Fibroblast of skin of back (primary cell): ENCODE results near the gene AGPAT4.

ENCODE experiments used
- DNase-seq: peaks from one replicate; pipeline ENCODE4 v3.0.0-alpha.2; 2013

Gene AGPAT4

GRCh38 chr6:161281092-161281491 is 7.2 kb upstream of the AGPAT4 start:
- no peak for DNase-seq

DNA sequence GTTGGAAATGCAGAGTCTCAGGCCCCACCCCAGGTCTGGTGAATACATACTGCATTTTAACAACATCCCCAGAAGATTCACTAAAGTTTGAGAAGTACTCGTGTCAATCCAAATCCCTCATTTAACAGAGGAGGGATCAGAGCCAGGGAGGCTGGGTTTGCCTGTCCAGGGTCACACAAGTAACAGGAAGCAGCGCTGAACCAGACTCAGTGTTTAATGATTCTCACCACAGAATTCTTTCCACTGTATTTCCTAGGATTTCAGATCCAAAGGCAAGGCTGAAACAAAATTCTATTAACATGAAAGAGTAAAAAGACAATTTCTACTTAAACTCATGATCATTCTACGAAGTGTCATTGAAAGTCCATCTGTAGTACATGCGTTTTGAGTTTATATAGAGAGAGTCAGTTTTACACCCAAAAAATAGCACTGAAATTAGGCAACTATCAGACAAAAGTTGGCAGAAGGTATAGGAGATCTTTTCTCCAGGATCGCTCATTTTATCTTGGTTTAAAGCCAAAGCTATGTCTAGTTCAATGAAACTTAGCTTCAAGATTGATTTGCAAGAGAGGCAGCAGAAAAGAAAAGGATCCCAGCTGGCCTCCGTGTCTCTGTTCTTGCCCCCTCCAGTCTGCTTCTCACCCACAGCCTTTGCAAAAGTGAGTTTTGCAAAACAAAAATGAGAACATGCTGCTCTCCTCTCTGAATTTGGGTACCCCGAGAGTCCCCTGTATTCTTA is 6.0 kb upstream of the AGPAT4 start:
- DNase-seq: no peak

GRCh38 chr6:161276605-161277155 is 2.8 kb upstream of the AGPAT4 start:
- no peak for DNase-seq

DNA sequence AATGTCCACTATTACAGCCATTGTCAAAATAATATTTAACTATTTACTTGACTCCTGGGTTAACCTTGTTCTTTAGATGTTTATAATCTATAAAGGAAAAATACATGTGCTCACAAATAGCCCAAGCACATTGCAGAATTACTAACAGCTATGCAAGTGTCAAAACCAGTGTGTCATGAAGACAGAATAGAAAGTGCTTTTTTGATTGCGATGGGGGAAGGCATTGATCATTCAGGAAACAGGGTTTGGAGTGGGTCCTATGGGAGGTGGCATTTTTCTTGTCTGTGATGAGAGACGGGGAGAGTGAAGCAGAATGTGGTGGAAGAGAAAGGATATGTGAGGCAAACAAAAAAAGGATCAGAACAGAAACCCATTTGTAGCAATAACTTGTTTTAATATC is 1.0 kb upstream of the AGPAT4 start:
- DNase-seq: no peak

- no peak for DNase-seq
Observed at GRCh38 chr6:161274488-161274858, 612 bp upstream of the AGPAT4 start.

DNA sequence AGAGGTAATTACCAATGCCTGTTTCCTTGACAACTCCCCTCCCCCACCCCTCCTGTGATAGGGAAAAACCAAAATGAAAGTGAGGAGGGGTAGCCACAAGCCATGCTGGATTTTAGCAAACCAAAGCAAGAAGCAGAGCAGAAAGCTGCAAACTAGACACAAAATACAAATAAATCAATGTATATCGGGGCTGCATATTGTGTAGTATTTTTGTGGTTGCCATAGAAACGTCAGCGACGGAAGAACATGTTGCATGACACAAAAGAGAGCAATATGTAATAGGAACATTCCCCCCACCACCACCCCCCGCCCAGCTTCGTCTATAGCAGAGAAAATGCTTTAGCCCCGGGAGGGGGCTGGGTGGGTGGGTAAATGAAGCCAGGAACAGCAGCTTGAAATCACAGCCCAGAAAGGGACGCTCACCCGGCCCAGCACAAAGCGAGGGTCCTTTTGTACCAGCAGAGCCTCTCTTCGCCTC is 548 bp downstream of the AGPAT4 start:
- DNase-seq: peak; percentile 36

DNA sequence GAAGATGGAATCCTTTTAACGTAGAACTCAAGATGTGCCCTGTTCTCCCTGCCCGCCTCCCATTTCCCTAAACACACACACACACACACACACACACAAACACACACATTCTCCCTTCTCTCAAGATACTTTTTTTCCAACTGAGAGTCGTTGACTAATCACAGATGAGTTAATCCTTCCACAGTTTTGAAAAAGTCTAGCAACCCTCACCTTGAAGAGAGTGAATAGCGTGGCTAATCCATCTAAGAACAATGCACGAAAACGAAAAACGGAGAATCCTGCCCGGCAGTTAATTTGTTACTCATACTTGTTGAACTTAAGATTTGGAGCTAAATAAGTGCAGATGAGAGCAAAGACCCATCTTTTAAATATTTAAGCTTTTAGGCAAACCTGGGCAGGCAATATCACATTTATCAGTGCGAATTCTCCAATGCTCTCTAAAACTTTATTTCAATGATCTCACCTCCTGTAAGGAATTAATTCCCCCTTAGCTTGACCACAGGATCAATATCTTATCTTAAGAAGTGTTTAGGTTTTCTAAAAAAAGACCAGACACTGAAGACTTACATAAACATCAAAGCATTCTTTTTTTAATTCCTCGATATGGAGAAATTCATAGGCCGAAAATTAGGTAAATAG is 1.1 kb downstream of the AGPAT4 start:
- peak; percentile 10 for DNase-seq

GRCh38 chr6:161271343-161272030 is 2.4 kb downstream of the AGPAT4 start:
- DNase-seq: no peak

GRCh38 chr6:161270116-161270515 is 3.7 kb downstream of the AGPAT4 start:
- no peak for DNase-seq

- no peak for DNase-seq
Observed at GRCh38 chr6:161269310-161269709, 4.6 kb downstream of the AGPAT4 start.

- DNase-seq: no peak
Observed at GRCh38 chr6:161268531-161269210, 5.2 kb downstream of the AGPAT4 start.

- DNase-seq: no peak
Observed at GRCh38 chr6:161266513-161267230, 7.2 kb downstream of the AGPAT4 start.

DNA sequence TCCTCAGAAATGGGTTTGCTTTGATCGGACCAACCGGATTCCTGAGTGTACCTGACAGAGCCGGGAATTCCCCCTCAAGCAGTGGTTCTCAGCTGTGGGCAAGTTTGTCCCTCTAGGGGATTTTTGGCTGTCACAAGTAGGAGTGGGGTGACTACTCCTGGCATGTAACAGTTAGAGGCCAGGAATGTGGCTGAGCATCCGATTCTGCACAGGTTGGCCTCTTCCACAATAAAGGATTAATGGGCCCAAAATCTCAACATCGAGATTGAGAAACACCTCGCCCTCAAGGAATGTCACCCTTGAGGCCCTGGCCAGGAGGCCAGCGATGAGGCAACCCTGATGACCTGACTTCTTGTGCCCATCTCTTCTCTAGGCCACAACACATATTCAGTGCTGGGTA is 7.9 kb downstream of the AGPAT4 start:
- no peak for DNase-seq

- no peak for DNase-seq
Observed at GRCh38 chr6:161265554-161265953, 8.3 kb downstream of the AGPAT4 start.

DNA sequence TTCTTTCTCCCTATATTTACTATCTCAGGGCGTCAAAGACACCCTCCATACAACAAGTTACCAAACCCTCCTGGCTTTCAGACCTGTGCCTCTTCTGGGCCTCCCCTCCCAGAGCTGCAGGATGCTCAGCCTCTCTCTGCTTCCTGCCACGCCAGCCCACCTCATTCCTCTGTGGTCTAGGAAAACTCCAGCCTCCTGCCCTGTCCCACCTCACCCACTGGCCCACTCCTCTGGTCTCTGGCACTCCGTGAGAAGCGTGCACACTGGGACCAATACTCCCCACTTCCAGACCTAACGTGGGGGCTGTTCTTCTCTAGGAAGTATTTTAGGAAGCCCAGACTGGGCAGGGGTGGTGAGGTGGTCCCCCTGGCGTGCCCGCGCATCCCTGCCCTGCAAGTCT is 9.7 kb downstream of the AGPAT4 start:
- no peak for DNase-seq

DNA sequence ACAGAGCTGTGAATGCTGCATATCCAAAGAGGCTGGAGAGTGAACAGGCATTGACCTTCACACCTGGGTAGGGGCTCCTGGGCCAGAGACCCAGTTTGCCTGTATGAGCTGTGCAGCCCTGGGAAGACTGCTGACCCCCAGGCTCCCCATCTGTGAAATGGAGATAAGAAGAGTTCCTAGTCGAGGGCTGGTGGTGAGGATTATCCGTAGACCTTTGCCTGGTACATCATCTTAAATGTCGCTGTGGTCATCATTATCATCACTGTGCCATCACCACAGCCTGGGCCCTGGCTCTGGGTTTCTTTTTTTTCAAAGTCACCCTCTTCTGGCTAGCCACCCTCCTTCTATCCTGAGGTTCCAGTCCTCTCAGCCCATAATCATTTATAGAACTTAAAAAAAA is 12.0 kb downstream of the AGPAT4 start:
- no peak for DNase-seq

DNA sequence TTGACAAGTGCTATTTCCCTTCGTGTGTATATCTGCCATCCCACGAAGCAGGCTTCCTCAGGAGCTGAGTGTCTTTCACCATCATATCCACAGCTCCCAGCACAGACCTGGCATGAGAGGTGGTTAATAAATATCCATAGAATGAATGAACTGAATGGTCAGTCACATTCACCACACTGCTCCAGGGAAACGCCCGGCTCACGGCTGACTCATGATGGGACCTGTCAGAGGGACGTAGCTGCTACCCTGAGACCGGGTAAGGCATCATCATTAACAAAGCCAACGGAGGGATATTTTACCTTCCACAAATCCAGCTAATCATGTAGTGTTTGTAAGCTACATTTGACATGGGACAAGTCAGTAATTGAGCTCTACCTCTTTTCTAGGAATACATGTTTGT is 12.5 kb downstream of the AGPAT4 start:
- no peak for DNase-seq

GRCh38 chr6:161259302-161259701 is 14.6 kb downstream of the AGPAT4 start:
- no peak for DNase-seq

DNA sequence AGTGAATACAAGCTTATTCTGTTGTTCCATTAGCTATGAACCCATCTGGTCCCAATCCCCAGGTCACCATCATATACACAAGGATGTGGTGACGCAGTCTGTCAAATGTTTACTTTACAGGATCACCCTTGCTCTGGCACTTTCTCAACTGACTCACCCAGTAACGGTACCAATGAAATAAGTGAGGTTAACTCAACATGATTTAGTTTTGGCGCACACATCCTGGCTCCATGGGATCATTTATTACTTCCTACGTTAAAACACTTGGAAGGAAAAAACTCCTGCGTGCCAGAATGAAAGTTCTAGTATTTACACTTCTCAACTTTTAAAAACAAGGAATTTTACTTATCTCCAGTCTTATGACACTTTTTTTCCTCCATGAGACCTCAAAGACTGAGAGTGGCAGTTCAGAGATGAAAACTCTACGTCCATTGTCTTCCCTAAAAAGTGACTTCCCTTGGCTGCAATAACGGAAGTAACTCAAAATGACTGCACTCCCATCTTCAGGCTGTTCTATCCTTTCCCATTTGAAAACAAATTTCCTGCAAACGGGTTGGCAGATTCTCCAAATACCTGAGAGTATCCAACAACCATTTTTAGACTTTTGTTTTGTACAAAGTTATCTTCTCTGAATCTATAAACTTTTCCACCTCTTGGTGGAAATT is 15.9 kb downstream of the AGPAT4 start:
- DNase-seq: peak; percentile 86

DNA sequence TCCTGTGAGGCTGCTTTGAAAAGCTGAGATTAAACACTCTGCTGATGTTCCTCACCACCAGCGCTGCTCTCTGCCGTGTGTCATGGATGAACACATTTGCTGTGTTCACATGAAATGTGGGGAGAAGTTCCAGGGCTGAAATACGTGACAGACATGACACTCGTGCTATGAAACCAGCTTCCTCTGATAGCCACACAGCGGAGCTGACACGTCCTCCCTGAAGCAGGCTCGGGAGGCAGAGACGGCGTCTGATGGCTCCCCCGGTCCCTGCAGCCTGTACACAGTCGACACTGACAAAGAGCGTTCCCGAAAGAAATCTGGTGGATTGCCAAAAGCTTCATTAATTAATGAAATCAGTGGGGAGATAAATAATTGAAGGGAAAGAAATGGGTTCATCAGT is 17.5 kb downstream of the AGPAT4 start:
- DNase-seq: no peak

- no peak for DNase-seq
Observed at GRCh38 chr6:161255518-161255917, 18.3 kb downstream of the AGPAT4 start.
